ENCODE results near the gene TSSK3. TPM values are rescaled to one million over a fixed set of nuclear protein-coding genes. Genes with fewer than 3 reads are reported as not detected.
"Not testable (repeated sequence)": the region's sequence is repeated elsewhere in the genome, so short reads cannot be mapped to it uniquely, and the experiment has no call there.

Gene TSSK3
- total RNA-seq, 1 experiment from 2014 or later, result 0.40 TPM

GRCh38 chr1:32338637-32339145, 23.6 kb upstream of the TSSK3 start:
- DNase-seq (ENCODE audit: low read depth), result no peak

- no peak for DNase-seq (ENCODE audit: low read depth)
Measured at GRCh38 chr1:32339363-32339978, 22.9 kb upstream of the TSSK3 start.

- DNase-seq (ENCODE audit: low read depth), result no peak
Measured at GRCh38 chr1:32341186-32341757, 21.1 kb upstream of the TSSK3 start.

GRCh38 chr1:32341971-32342370, 20.4 kb upstream of the TSSK3 start:
- no peak for DNase-seq (ENCODE audit: low read depth)

- DNase-seq (ENCODE audit: low read depth), result no peak
Measured at GRCh38 chr1:32342704-32343103, 19.6 kb upstream of the TSSK3 start.

GRCh38 chr1:32345289-32345827, 17.0 kb upstream of the TSSK3 start:
- DNase-seq (ENCODE audit: low read depth), result no peak

GRCh38 chr1:32346532-32347157, 15.7 kb upstream of the TSSK3 start:
- no peak for DNase-seq (ENCODE audit: low read depth)

GRCh38 chr1:32349211-32349708, 13.1 kb upstream of the TSSK3 start:
- DNase-seq (ENCODE audit: low read depth), result peak; percentile 27

GRCh38 chr1:32350785-32351398, 11.4 kb upstream of the TSSK3 start:
- no peak for DNase-seq (ENCODE audit: low read depth)

- peak; percentile 93 for DNase-seq (ENCODE audit: low read depth)
Measured at GRCh38 chr1:32351399-32352238, 10.7 kb upstream of the TSSK3 start.

- no peak for DNase-seq (ENCODE audit: low read depth)
Measured at GRCh38 chr1:32352239-32352745, 10.0 kb upstream of the TSSK3 start.

- DNase-seq (ENCODE audit: low read depth), result peak; percentile 55
Measured at GRCh38 chr1:32352831-32353383, 9.4 kb upstream of the TSSK3 start.

GRCh38 chr1:32353431-32353830, 8.9 kb upstream of the TSSK3 start:
- DNase-seq (ENCODE audit: low read depth), result peak; percentile 54

- DNase-seq (ENCODE audit: low read depth), result peak; percentile 32
Measured at GRCh38 chr1:32353886-32354570, 8.3 kb upstream of the TSSK3 start.

GRCh38 chr1:32355778-32356177, 6.6 kb upstream of the TSSK3 start:
- DNase-seq (ENCODE audit: low read depth), result not testable (repeated sequence)

- no peak for DNase-seq (ENCODE audit: low read depth)
Measured at GRCh38 chr1:32356478-32356877, 5.9 kb upstream of the TSSK3 start.

- DNase-seq (ENCODE audit: low read depth), result no peak
Measured at GRCh38 chr1:32357614-32358013, 4.7 kb upstream of the TSSK3 start.

GRCh38 chr1:32358435-32358834, 3.9 kb upstream of the TSSK3 start:
- no peak for DNase-seq (ENCODE audit: low read depth)

- no peak for DNase-seq (ENCODE audit: low read depth)
Measured at GRCh38 chr1:32361308-32361673, 1.0 kb upstream of the TSSK3 start.
